LHCN-M2 (cell line): ENCODE data around the gene RNF223. TPM values are rescaled to one million over a fixed set of nuclear protein-coding genes. Genes with fewer than 3 reads are reported as not detected.
"Not testable (repeated sequence)": the region's sequence is repeated elsewhere in the genome, so short reads cannot be mapped to it uniquely, and the experiment has no call there.

ENCODE experiments used
- DNase-seq: peaks from one replicate; pipeline ENCODE4 v3.0.0-alpha.2; 2012; ENCODE audit warnings: low read depth
- total RNA-seq: library from RNA; depleted of rRNA; stranded (reverse); fragments of >200 nt; gene quantifications from 2 replicates; pipeline ENCODE4 v1.2.3, GENCODE V29; 2014

RNF223 gene
- total RNA-seq, 1 experiment from 2014 or later: not detected

GRCh38 chr1:1109743-1110142 lies 35.6 kb upstream of the RNF223 start:
- DNase-seq: no peak

- no peak for DNase-seq
Measured at GRCh38 chr1:1106510-1107221, 32.6 kb upstream of the RNF223 start.

DNA sequence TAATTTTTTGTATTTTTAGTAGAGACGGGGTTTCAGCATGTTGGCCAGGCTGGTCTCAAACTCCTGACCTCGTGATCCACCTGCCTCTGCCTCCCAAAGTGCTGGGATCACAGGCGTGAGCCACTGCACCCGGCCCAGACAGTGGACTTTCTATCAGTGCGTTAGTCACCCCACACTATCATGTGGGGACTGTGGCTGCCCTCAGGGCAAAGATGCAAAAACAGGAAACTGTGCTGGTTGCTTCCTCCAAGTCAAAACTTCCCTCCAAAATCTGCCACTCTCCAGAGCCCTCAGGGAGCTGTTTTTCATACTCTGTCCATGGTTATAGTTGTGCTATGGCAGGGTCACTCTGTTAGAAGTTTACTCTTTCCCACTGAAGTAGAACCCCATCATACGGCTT lies 30.0 kb upstream of the RNF223 start:
- not testable (repeated sequence) for DNase-seq

GRCh38 chr1:1101503-1101902 lies 27.4 kb upstream of the RNF223 start:
- no peak for DNase-seq

DNA sequence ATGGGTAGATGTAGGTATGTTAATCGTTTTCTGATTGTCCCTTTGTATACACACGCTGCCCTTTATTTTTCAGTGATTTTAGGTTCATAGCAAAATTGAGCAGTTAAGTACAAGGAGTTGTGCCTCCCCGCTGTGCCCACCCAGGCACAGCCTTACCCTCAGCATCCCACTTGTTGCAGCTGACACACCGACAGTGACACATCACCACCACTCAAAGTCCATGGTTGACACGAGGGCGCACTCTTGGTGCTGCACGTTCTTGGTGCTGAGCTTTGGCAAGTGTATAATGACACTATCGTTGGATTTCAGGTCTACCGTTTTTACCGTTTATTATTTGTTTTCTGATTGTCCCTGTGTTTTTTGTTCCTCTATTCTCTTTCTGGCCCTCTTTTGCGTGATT lies 26.2 kb upstream of the RNF223 start:
- no peak for DNase-seq

- DNase-seq: no peak
Measured at GRCh38 chr1:1099506-1100183, 25.5 kb upstream of the RNF223 start.

DNA sequence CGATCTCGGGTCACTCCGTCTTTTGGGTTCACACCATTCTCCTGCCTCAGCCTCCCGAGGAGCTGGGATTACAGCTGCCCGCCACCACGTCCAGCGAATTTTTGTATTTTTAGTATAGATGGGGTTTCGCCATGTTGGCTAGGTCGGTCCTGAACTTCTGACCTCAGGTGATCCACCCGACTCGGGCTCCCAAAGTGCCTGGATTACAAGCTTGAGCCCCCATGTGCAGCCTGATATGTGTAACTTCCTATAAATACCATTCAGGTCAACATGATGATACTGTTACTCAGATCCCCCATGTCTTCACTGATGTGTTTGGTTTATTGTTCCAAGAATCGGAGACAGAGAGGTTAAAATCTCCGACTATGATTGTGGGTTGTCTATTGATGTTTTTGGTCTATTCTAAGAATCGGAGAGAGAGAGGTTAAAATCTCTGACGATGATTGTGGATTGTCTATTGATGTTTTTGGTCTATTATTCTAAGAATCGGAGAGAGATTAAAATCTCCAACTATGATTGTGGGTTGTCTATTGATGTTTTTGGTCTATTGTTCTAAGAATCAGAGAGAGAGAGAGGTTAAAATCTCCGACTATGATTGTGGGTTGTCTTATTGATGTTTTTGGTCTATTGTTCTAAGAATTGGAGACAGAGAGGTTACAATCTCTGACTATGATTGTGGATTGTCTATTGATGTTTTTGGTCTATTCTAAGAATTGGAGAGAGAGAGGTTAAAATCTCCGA lies 24.7 kb upstream of the RNF223 start:
- DNase-seq: no peak

- DNase-seq: not testable (repeated sequence)
Measured at GRCh38 chr1:1096136-1096535, 22.0 kb upstream of the RNF223 start.

GRCh38 chr1:1094981-1095380 lies 20.9 kb upstream of the RNF223 start:
- no peak for DNase-seq

- no peak for DNase-seq
Measured at GRCh38 chr1:1093610-1093943, 19.5 kb upstream of the RNF223 start.

DNA sequence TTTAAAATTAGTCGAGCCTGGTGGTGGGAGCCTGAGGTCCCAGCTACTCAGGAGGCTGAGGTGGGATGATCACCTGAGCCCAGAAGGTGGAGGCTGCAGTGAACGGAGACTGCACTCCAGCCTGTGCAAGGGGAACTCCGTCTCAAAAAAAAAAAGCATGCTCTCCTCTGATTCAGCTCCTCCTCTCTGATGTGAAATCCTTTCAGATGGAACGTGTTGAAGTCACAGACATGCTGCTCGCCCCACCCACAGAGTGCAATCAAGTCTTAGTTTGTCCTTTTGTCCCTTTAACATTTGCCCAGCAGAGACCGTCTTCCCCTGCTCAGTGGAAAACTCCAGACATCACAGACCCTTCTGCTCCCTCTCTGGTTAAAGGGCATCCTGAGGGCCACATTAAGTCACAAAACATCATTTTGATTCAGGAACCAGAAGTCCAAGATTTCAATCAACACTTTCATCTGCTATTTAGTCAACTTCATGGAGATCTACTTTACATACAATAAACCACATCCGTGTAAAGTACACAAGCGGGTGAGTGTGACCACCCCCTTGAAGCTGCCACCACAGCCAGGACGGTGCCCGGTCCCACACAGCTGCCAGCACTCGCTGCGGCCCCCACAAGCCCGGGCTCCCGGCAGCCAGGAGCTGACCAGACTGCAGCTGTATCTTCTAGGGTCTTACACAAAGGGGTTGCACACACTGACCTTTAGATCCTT lies 18.9 kb upstream of the RNF223 start:
- DNase-seq: no peak

GRCh38 chr1:1092149-1092855 lies 18.2 kb upstream of the RNF223 start:
- no peak for DNase-seq

- DNase-seq: no peak
Measured at GRCh38 chr1:1091344-1092148, 17.4 kb upstream of the RNF223 start.

DNA sequence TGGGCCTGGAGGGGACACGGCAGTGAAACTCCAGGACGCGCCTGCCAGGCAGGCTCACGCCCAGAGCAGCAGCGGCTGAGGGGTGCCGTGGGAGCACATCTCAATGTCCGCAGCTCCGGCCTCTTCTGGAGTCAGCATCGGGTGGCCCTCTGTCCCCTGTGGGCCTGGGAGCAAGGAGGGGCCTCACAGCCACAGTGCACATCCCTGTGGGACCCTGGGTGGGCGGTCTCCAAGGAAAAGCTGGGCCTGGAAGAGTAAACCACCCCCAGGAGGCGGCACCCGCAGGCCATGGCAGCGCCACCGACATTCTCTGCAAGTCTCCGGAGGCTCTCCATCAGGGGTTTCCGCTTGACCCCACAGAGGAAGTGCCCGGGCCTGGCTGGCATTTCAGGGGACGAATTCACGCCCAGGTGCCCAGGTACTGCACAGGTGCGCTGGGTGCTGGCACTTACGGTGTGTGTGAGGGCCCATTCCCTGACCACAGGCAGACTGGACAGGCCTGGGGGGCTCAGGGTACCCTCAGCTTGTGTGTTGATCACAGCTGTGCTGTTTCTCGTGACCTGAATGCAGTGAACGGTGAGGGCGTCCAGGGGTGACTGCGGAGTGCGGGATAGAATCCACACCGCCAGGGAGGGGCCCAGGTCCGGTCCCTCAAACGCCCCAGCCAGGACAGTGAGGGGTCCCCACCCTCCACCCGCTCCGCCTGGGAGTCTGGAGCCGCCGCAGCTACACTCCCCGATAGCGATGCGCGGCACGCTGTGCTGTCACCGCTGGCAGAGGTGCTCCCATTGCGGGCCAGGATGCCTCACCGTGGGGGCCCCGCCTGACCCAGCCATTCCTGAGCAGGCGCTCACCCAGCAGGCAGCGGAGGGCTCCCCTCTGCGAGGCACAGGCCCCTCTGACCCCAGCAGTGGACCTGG lies 16.6 kb upstream of the RNF223 start:
- DNase-seq: no peak

DNA sequence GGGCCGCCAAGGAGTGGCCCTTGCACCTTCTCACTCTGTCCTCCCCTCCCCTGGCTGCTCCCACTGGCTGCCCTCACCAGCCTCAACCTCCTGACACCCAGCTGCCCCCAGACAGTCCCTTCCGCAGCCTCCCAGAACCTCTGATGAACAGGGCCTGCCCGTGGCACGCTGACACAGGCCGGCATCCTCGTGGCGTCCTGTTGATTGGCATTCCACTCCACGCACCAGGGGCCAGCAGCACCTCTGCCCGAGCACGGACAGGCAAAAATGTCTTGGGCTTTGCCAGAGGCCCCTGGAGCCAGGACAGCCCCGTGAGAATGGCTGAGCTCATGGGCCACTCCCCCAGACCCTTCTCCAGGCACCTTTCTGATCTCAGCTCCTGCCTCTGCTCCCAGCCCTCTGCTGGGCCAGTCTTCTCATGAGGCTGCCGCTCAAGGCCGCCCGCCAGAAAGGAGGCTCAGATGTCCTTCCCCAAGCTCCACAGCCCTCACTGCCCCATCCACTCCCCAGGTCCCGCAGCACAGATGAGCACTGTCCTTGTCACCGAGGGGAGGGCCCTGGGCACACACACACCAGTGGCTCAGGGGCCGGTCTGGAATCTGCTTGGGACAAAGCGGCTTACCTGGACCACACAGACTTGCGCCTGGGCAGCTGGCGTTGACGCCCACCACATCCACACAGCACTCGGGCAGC lies 15.8 kb upstream of the RNF223 start:
- DNase-seq: no peak

GRCh38 chr1:1088801-1089680 lies 14.9 kb upstream of the RNF223 start:
- DNase-seq: no peak

DNA sequence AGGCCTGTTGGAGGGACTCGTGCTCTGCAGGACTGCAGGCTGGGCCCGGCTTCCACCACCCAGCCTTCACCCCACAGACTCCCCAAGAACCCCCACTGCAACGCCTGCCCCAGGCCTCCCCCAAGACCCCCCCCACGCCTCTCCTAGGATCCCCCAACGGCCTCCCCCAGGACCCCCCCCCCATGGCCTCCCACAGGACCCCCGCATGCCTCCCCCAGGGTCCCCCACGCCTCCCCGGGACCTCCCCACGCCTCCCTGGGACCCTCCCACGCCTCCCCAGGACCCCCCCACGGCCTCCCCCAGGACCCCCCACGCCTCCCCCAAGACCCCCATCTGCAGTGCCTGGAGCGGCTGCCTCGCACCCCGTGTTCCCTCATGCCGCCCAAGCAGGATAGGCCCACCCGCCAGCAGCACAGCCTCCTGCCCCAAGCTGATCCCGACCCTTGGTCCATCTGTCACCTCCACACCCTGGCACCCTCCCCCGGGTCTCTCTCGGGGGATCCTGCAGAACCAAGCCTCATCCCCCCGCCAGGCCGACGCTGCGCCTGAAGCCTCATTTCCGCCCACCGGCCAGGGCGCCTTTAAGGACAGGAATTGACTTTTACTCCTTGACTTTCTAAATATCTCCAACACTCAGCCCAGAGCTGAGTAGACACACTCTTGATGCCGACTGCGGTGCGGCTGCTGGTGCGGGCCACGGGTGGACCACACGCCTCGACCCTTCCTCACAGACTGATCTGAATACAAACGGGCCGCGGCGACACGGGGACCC lies 14.1 kb upstream of the RNF223 start:
- DNase-seq: no peak
